ENCODE measurements around the gene CKLF.
A peak's percentile ranks its signal among the peaks of the same experiment; 100 is the strongest.

CKLF gene

GRCh38 chr16:66519482-66520373 lies 32.6 kb upstream of the CKLF start:
- no peak for DNase-seq

GRCh38 chr16:66520406-66521170 lies 31.8 kb upstream of the CKLF start:
- DNase-seq = no peak

GRCh38 chr16:66521252-66521713 lies 31.1 kb upstream of the CKLF start:
- no peak for DNase-seq

GRCh38 chr16:66521951-66522771 lies 30.2 kb upstream of the CKLF start:
- DNase-seq = no peak

- DNase-seq = no peak
Measured at GRCh38 chr16:66522816-66523590, 29.4 kb upstream of the CKLF start.

- DNase-seq = no peak
Measured at GRCh38 chr16:66523861-66524354, 28.5 kb upstream of the CKLF start.

- no peak for DNase-seq
Measured at GRCh38 chr16:66524601-66525164, 27.7 kb upstream of the CKLF start.

GRCh38 chr16:66525396-66526180 lies 26.8 kb upstream of the CKLF start:
- no peak for DNase-seq

- DNase-seq = no peak
Measured at GRCh38 chr16:66528294-66528693, 24.1 kb upstream of the CKLF start.

GRCh38 chr16:66529475-66529874 lies 22.9 kb upstream of the CKLF start:
- DNase-seq = no peak

GRCh38 chr16:66534376-66534799 lies 18.0 kb upstream of the CKLF start:
- no peak for DNase-seq

- DNase-seq = no peak
Measured at GRCh38 chr16:66536525-66536924, 15.9 kb upstream of the CKLF start.

- DNase-seq = no peak
Measured at GRCh38 chr16:66537236-66537635, 15.1 kb upstream of the CKLF start.

- no peak for DNase-seq
Measured at GRCh38 chr16:66538910-66539309, 13.5 kb upstream of the CKLF start.

GRCh38 chr16:66539623-66540469 lies 12.5 kb upstream of the CKLF start:
- DNase-seq = peak; percentile 2

- no peak for DNase-seq
Measured at GRCh38 chr16:66541388-66542355, 10.7 kb upstream of the CKLF start.

GRCh38 chr16:66542396-66542795 lies 10.0 kb upstream of the CKLF start:
- DNase-seq = no peak

- no peak for DNase-seq
Measured at GRCh38 chr16:66543541-66543940, 8.8 kb upstream of the CKLF start.

Data from NCI-H146 (cell line).